ENCODE results near the gene FHAD1.

DNA sequence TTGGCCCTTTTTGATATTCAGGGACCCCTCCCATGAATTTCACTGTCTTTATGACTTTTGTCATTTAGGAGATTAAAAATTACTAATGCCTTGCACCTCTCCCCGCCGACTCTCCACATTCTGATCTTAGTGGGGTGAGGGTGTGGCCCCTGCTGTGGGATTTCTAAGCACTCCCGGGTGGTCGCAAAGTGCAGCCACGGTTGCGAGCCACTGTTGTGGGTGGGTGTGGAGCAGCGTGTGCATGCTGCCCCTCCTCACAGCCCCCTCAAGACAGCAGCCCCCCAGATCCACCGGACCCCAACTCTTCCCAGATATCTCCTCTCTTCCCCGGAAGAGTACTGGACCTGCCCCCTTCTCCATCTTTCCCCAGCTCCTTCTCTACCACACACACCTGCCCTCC lies 96.1 kb downstream of the FHAD1 start:
- no peak for TF ChIP-seq EZH2 (IDR thresholded peaks at IDR 0.05; ENCODE audit: borderline replicate concordance, insufficient read depth, low read depth, low read length, poor library complexity, severe bottlenecking)
- TF ChIP-seq, protein P1, sequence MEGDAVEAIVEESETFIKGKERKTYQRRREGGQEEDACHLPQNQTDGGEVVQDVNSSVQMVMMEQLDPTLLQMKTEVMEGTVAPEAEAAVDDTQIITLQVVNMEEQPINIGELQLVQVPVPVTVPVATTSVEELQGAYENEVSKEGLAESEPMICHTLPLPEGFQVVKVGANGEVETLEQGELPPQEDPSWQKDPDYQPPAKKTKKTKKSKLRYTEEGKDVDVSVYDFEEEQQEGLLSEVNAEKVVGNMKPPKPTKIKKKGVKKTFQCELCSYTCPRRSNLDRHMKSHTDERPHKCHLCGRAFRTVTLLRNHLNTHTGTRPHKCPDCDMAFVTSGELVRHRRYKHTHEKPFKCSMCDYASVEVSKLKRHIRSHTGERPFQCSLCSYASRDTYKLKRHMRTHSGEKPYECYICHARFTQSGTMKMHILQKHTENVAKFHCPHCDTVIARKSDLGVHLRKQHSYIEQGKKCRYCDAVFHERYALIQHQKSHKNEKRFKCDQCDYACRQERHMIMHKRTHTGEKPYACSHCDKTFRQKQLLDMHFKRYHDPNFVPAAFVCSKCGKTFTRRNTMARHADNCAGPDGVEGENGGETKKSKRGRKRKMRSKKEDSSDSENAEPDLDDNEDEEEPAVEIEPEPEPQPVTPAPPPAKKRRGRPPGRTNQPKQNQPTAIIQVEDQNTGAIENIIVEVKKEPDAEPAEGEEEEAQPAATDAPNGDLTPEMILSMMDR (IDR thresholded peaks at IDR 0.05): no peak
